ENCODE measurements around the gene GIMD1. TPM values are rescaled to one million over a fixed set of nuclear protein-coding genes. Genes with fewer than 3 reads are reported as not detected.

The GIMD1 gene
- total RNA-seq, 2 donors from 2014 or later, result not detected

- no peaks in the 10 kb centered on the region for H3K27me3 ChIP-seq (replicated peaks; ENCODE audit: insufficient read depth)
- H3K27ac ChIP-seq, result no peak overlapping the region
- no peaks in the 10 kb centered on the region for H3K4me1 ChIP-seq (replicated peaks)
- no peak overlapping the region for H3K4me3 ChIP-seq
- TF ChIP-seq POLR2A (IDR thresholded peaks at IDR 0.05) (no peak), POLR2AphosphoS5 (IDR thresholded peaks at IDR 0.05) (no peak)
- TF ChIP-seq, protein P1, sequence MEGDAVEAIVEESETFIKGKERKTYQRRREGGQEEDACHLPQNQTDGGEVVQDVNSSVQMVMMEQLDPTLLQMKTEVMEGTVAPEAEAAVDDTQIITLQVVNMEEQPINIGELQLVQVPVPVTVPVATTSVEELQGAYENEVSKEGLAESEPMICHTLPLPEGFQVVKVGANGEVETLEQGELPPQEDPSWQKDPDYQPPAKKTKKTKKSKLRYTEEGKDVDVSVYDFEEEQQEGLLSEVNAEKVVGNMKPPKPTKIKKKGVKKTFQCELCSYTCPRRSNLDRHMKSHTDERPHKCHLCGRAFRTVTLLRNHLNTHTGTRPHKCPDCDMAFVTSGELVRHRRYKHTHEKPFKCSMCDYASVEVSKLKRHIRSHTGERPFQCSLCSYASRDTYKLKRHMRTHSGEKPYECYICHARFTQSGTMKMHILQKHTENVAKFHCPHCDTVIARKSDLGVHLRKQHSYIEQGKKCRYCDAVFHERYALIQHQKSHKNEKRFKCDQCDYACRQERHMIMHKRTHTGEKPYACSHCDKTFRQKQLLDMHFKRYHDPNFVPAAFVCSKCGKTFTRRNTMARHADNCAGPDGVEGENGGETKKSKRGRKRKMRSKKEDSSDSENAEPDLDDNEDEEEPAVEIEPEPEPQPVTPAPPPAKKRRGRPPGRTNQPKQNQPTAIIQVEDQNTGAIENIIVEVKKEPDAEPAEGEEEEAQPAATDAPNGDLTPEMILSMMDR (IDR thresholded peaks at IDR 0.05), result no peak
- no peaks in the 10 kb centered on the region for H3K9me3 ChIP-seq
- no peak for DNase-seq (ENCODE audit: low spot score)
- intact Hi-C loops (cut with DNase I), result no loop called here
- H3K36me3 ChIP-seq, result no peaks in the 10 kb centered on the region
Measured at GRCh38 chr4:106371161-106371560, 2.6 kb upstream of the GIMD1 start.

GRCh38 chr4:106370214-106370613 is 1.6 kb upstream of the GIMD1 start:
- no peak overlapping the region for H3K4me3 ChIP-seq
- H3K27me3 ChIP-seq (replicated peaks; ENCODE audit: insufficient read depth), result no peaks in the 10 kb centered on the region
- no peaks in the 10 kb centered on the region for H3K36me3 ChIP-seq
- TF ChIP-seq POLR2A (IDR thresholded peaks at IDR 0.05), result no peak
- TF ChIP-seq, protein P1 (IDR thresholded peaks at IDR 0.05), result no peak
- TF ChIP-seq POLR2AphosphoS5 (IDR thresholded peaks at IDR 0.05), result no peak
- DNase-seq (ENCODE audit: low spot score), result no peak
- intact Hi-C loops (cut with DNase I), result no loop called here
- no peaks in the 10 kb centered on the region for H3K9me3 ChIP-seq
- 68% methylated on average over 2 of the region's 2 CpGs for WGBS
- H3K27ac ChIP-seq, result no peak overlapping the region
- no peaks in the 10 kb centered on the region for H3K4me1 ChIP-seq (replicated peaks)

DNA sequence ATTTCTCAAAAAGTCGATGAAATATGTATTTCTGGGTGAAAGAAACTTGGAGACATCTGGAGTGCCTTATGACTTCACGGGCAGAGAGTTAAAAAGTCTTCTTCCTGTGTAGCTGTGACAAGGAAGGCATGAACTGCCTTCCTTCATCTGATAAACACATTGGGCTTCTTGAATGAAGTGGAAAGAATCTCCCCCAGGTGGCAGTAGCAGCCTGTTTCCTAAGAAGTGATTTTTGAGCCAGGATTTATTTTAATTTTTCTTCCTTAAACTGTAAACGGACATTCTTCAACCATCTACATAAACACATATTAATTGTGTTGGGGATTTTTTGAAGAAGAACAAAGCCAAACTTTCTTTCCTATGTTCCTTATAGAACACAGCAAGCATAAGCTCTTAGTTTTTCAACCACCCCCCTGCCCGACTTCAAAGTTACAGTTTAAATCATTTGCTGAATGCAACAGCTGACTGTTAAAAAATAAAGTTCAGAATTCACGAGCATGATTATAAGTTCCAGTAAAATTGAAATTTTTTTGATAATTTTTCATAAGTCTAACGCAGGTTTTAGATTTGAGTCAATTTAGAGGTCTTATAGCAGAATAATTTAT is 980 bp upstream of the GIMD1 start:
- 18% methylated on average over 6 of the region's 6 CpGs for WGBS
- Histone ChIP-seq H3K4me1 (replicated peaks) (no peaks in the 10 kb centered on the region), H3K27me3 (replicated peaks; ENCODE audit: insufficient read depth) (no peaks in the 10 kb centered on the region), H3K36me3 (no peaks in the 10 kb centered on the region), H3K4me3 (no peak overlapping the region), H3K9me3 (no peaks in the 10 kb centered on the region), H3K27ac (no peak overlapping the region)
- DNase-seq (ENCODE audit: low spot score), result no peak
- TF ChIP-seq POLR2AphosphoS5 (IDR thresholded peaks at IDR 0.05), result no peak
- TF ChIP-seq, protein P1 (IDR thresholded peaks at IDR 0.05), result peak in 3 of 4 experiments; percentile 20 to 46 (median 32)
- intact Hi-C loops (cut with DNase I), result loop anchor here (5.0 kb wide), 1 partner anchor 438 kb away; no protein-coding TSS in a partner anchor

DNA sequence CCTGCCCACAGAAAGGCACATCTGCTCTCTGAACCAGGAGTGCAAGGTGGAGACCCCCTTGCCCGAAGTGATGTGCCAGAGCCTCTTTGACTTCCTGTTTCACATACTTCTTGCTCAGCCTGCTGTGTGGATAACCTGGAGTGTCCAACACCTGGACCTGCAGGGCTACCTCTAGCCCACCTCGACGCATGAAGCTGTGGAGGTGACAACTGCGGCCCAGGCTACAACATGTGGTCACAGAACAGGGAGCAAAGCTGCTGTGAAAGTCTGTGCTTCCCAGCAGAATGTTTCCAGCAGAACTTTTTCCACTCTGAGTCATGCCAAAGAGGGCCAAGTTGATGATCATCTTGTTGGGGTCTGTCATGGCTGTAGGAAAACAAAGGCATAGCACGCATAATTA is 1.5 kb downstream of the GIMD1 start:
- TF ChIP-seq, protein P1 (IDR thresholded peaks at IDR 0.05), result no peak
- TF ChIP-seq POLR2AphosphoS5 (IDR thresholded peaks at IDR 0.05) (no peak), POLR2A (IDR thresholded peaks at IDR 0.05) (no peak)
- 85% methylated on average over 5 of the region's 5 CpGs for WGBS
- H3K27me3 ChIP-seq (replicated peaks; ENCODE audit: insufficient read depth), result no peaks in the 10 kb centered on the region
- H3K4me3 ChIP-seq, result no peak overlapping the region
- no peak overlapping the region for H3K27ac ChIP-seq
- no peaks in the 10 kb centered on the region for H3K9me3 ChIP-seq
- DNase-seq (ENCODE audit: low spot score), result no peak
- intact Hi-C loops (cut with DNase I), result loop anchor here (5.0 kb wide), 1 partner anchor 440 kb away; no protein-coding TSS in a partner anchor
- H3K36me3 ChIP-seq, result no peaks in the 10 kb centered on the region
- H3K4me1 ChIP-seq (replicated peaks), result no peaks in the 10 kb centered on the region

DNA sequence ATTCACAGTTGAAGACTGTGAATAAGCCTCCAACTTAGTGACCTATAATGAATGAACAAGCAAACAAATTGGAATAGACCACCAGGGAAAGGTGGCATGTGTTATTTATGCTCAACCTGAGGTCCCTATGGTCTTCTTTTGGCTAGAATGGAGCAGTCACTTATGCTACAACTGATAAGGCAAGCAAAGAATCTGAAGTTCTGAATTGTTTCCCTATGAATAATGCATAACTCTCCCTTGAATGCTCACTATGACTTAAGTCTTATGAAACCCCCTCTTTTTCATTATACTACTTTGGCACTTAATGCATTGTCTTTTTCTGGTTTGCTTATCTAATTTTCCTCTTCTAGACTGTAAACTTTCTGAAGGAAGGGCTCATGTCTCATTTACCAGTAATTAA is 2.6 kb downstream of the GIMD1 start:
- Histone ChIP-seq H3K9me3 (no peaks in the 10 kb centered on the region), H3K4me3 (no peak overlapping the region), H3K27me3 (replicated peaks; ENCODE audit: insufficient read depth) (no peaks in the 10 kb centered on the region), H3K4me1 (replicated peaks) (no peaks in the 10 kb centered on the region), H3K27ac (no peak overlapping the region), H3K36me3 (no peaks in the 10 kb centered on the region)
- DNase-seq (ENCODE audit: low spot score), result no peak
- TF ChIP-seq, protein P1 (IDR thresholded peaks at IDR 0.05), result no peak
- TF ChIP-seq POLR2A (IDR thresholded peaks at IDR 0.05) (no peak), POLR2AphosphoS5 (IDR thresholded peaks at IDR 0.05) (no peak)
- intact Hi-C loops (cut with DNase I), result loop anchor here (5.0 kb wide), 1 partner anchor 441 kb away; no protein-coding TSS in a partner anchor
